Caco-2 (cell line): ENCODE results near the gene PDSS2. TPM values are rescaled to one million over a fixed set of nuclear protein-coding genes. Genes with fewer than 3 reads are reported as not detected.

Experiments used
- BruUV-seq: library from RNA; stranded (reverse); fragments of 400-500 nt; replicated peaks from 2 replicates; lab custom pipeline; 2021; lab: Mats Ljungman, UMichigan
- CTCF ChIA-PET: fragments of 300-600 bp; sonication (Branson Sonifier 250); formaldehyde crosslinking; loops from one replicate; lab custom pipeline; 2022; ENCODE audit warnings: antibody characterized with exemption; lab: Charles Lee
- POLR2A ChIA-PET: fragments of 300-600 bp; sonication (Branson Sonifier 250); formaldehyde crosslinking; loops from one replicate; lab custom pipeline; 2022; ENCODE audit warnings: antibody characterized with exemption; lab: Charles Lee
- DNase-seq, 2 experiments: peaks; one replicate each; pipeline versions ENCODE4 v3.0.0 to v3.0.0-alpha.2; 2020 to 2022
- H3K27me3 ChIP-seq: replicated peaks from 2 replicates; pipeline ENCODE4 v1.6.0; 2011; ENCODE audit warnings: low read length; ENCODE audit not compliant: control insufficient read depth, insufficient read depth
- H3K36me3 ChIP-seq: 2 replicates; pipeline ENCODE4 v1.5.1; 2011; ENCODE audit warnings: low read length; ENCODE audit not compliant: control insufficient read depth, insufficient read depth
- H3K4me1 ChIP-seq: fragments of 250-450 bp; sonication (Bioruptor Pico); 2 replicates; pipeline ENCODE4 v1.5.1; 2020; ENCODE audit warnings: mild to moderate bottlenecking
- H3K4me3 ChIP-seq: 2 replicates; pipeline ENCODE4 v1.5.1; 2011; ENCODE audit warnings: low read depth, mild to moderate bottlenecking, control low read depth, low read length
- H3K9me3 ChIP-seq: fragments of 250-450 bp; sonication (Bioruptor Pico); 2 replicates; pipeline ENCODE4 v1.5.1; 2020; ENCODE audit warnings: mild to moderate bottlenecking, moderate library complexity
- H3K27ac Mint-ChIP-seq: one replicate; pipeline ENCODE4 v1.8.0; 2022; ENCODE audit warnings: mixed read lengths; ENCODE audit not compliant: unreplicated experiment
- H3K27me3 Mint-ChIP-seq: one replicate; pipeline ENCODE4 v1.8.0; 2022; ENCODE audit warnings: mixed read lengths; ENCODE audit not compliant: insufficient read depth, unreplicated experiment
- H3K36me3 Mint-ChIP-seq: one replicate; pipeline ENCODE4 v1.8.0; 2022; ENCODE audit warnings: mild to moderate bottlenecking, mixed read lengths; ENCODE audit not compliant: insufficient read depth, unreplicated experiment
- H3K4me1 Mint-ChIP-seq: one replicate; pipeline ENCODE4 v1.8.0; 2022; ENCODE audit warnings: low read depth, mixed read lengths; ENCODE audit not compliant: unreplicated experiment
- H3K4me3 Mint-ChIP-seq: one replicate; pipeline ENCODE4 v1.8.0; 2022; ENCODE audit warnings: mild to moderate bottlenecking, moderate library complexity, mixed read lengths; ENCODE audit not compliant: unreplicated experiment
- H3K9me3 Mint-ChIP-seq: one replicate; pipeline ENCODE4 v1.8.0; 2022; ENCODE audit warnings: mixed read lengths; ENCODE audit not compliant: unreplicated experiment
- intact Hi-C: fragments of 100-400 bp; cut with micrococcal nuclease; formaldehyde crosslinking; loops from one replicate; pipeline ENCODE4 v1.10.0; 2022; ENCODE audit not compliant: unreplicated experiment
- total RNA-seq: library from RNA; stranded (reverse); gene quantifications from 2 replicates; pipeline ENCODE4 v1.2.3, GENCODE V29; 2022
- TF ChIP-seq, protein P1 (sequence below), 2 experiments: fragments of 200-600 bp in 1 of 2; IDR thresholded peaks; 1 replicate in 1 of 2; 2 replicates in 1 of 2; pipeline versions ENCODE4 v1.5.1 to v1.8.0; 2011 to 2022; ENCODE audit warnings: antibody characterized with exemption in 1 of 2, control low read depth in 1 of 2, inconsistent platforms in 1 of 2, low read depth in 1 of 2, low read length in 1 of 2, mild to moderate bottlenecking in 1 of 2, moderate library complexity in 1 of 2; ENCODE audit not compliant: insufficient read depth in 1 of 2, severe bottlenecking in 1 of 2, unreplicated experiment in 1 of 2

The PDSS2 gene
- total RNA-seq, 1 experiment from 2014 or later, result 10.3 TPM

- Mint-ChIP-seq H3K9me3 (no peaks in the 10 kb centered on the region), H3K27ac (no peak overlapping the region), H3K36me3 (no peaks in the 10 kb centered on the region), H3K4me3 (no peak overlapping the region), H3K27me3 (peaks cover 4% of the 10 kb centered on the region), H3K4me1 (no peaks in the 10 kb centered on the region)
- POLR2A ChIA-PET, result no interaction called here
- no peak overlapping the region for H3K4me3 ChIP-seq
- CTCF ChIA-PET, result no interaction called here
- no peaks in the 10 kb centered on the region for H3K36me3 ChIP-seq
- H3K27me3 ChIP-seq, result no peaks in the 10 kb centered on the region
- no peak for DNase-seq
- BruUV-seq, result no TSS peak
- no peaks in the 10 kb centered on the region for H3K9me3 ChIP-seq
- intact Hi-C loops, result no loop called here
- TF ChIP-seq, protein P1, sequence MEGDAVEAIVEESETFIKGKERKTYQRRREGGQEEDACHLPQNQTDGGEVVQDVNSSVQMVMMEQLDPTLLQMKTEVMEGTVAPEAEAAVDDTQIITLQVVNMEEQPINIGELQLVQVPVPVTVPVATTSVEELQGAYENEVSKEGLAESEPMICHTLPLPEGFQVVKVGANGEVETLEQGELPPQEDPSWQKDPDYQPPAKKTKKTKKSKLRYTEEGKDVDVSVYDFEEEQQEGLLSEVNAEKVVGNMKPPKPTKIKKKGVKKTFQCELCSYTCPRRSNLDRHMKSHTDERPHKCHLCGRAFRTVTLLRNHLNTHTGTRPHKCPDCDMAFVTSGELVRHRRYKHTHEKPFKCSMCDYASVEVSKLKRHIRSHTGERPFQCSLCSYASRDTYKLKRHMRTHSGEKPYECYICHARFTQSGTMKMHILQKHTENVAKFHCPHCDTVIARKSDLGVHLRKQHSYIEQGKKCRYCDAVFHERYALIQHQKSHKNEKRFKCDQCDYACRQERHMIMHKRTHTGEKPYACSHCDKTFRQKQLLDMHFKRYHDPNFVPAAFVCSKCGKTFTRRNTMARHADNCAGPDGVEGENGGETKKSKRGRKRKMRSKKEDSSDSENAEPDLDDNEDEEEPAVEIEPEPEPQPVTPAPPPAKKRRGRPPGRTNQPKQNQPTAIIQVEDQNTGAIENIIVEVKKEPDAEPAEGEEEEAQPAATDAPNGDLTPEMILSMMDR (IDR thresholded peaks at IDR 0.05; ENCODE audit: insufficient read depth in 1 of 2, low read depth in 1 of 2, low read length in 1 of 2, severe bottlenecking in 1 of 2, unreplicated experiment in 1 of 2), result no peak
- no peaks in the 10 kb centered on the region for H3K4me1 ChIP-seq
These were observed 37.7 kb upstream of the PDSS2 start for GRCh38 chr6:107496892-107497684.

- intact Hi-C loops, result no loop called here
- Histone ChIP-seq H3K4me3 (no peak overlapping the region), H3K9me3 (no peaks in the 10 kb centered on the region), H3K36me3 (no peaks in the 10 kb centered on the region), H3K4me1 (no peaks in the 10 kb centered on the region), H3K27me3 (no peaks in the 10 kb centered on the region; the same call in 1 of the 2 replicates)
- Mint-ChIP-seq H3K27me3 (peaks cover 11% of the 10 kb centered on the region), H3K9me3 (no peaks in the 10 kb centered on the region), H3K4me3 (no peak overlapping the region), H3K27ac (no peak overlapping the region), H3K36me3 (no peaks in the 10 kb centered on the region), H3K4me1 (no peaks in the 10 kb centered on the region)
- POLR2A ChIA-PET, result no interaction called here
- CTCF ChIA-PET, result no interaction called here
- DNase-seq, result no peak
- TF ChIP-seq, protein P1 (IDR thresholded peaks at IDR 0.05; ENCODE audit: insufficient read depth in 1 of 2, low read depth in 1 of 2, low read length in 1 of 2, severe bottlenecking in 1 of 2, unreplicated experiment in 1 of 2), result no peak
- no TSS peak for BruUV-seq
These were observed 36.6 kb upstream of the PDSS2 start for GRCh38 chr6:107495971-107496370.

DNA sequence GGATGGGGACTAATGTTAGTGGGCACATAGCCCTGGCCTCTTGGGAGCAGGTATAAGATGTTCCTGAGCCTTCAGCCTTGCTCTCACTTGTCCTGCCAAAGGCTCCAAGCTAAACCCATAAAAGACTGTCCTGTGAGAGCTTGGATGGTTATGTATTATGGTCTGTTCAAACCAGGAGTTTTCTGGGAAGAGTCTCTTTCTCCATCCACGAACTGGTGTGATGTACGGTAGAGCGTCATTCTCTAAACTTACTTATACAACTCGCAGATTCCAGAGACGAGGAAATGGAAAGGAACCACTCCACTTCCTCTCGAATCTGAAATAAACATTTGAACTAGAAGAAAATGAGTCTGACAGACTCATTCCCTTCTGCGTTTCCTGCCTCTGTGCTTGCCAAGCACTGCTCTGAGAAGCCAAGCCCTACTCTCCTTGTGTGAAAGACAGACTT lies 35.9 kb upstream of the PDSS2 start:
- H3K36me3 Mint-ChIP-seq, result no peaks in the 10 kb centered on the region
- BruUV-seq, result no TSS peak
- Histone ChIP-seq H3K4me3 (no peak overlapping the region), H3K27me3 (peaks cover 3% of the 10 kb centered on the region), H3K36me3 (no peaks in the 10 kb centered on the region), H3K4me1 (no peaks in the 10 kb centered on the region), H3K9me3 (no peaks in the 10 kb centered on the region)
- no peak overlapping the region for H3K27ac Mint-ChIP-seq
- no peak overlapping the region for H3K4me3 Mint-ChIP-seq
- CTCF ChIA-PET, result no interaction called here
- no peaks in the 10 kb centered on the region for H3K9me3 Mint-ChIP-seq
- H3K4me1 Mint-ChIP-seq, result no peaks in the 10 kb centered on the region
- no peak for DNase-seq
- POLR2A ChIA-PET, result no interaction called here
- peaks cover 13% of the 10 kb centered on the region for H3K27me3 Mint-ChIP-seq
- intact Hi-C loops, result no loop called here
- TF ChIP-seq, protein P1 (IDR thresholded peaks at IDR 0.05; ENCODE audit: insufficient read depth in 1 of 2, low read depth in 1 of 2, low read length in 1 of 2, severe bottlenecking in 1 of 2, unreplicated experiment in 1 of 2), result no peak
